ENCODE measurements around the gene MED4. TPM values are rescaled to one million over a fixed set of nuclear protein-coding genes. Genes with fewer than 3 reads are reported as not detected.
A peak's percentile ranks its signal among the peaks of the same experiment; 100 is the strongest.

MED4 gene
- total and polyA plus RNA-seq, 9 of the 15 experiments (the other 6 are each of a cell fraction or from before 2014, with no cell fraction given): 24.5 to 87.3 (median 58.3) TPM

- TF ChIP-seq ATF3 (IDR thresholded peaks at IDR 0.05) (no peak), ATF3 (CRISPR knock-in tag; conservative IDR thresholded peaks at IDR 0.05) (no peak), PHB (CRISPR knock-in tag; IDR thresholded peaks at IDR 0.05) (no peak), SRF (CRISPR knock-in tag; IDR thresholded peaks at IDR 0.05) (peak in 1 of 2 experiments; percentile 22; a peak in 1 of 4 replicates), TARDBP (IDR thresholded peaks at IDR 0.05) (peak; percentile 60; the same call in 1 of the 2 replicates), SIN3B (IDR thresholded peaks at IDR 0.05; ENCODE audit: low read depth) (peak; percentile 55), CHAMP1 (IDR thresholded peaks at IDR 0.05) (peak; percentile 78), FIP1L1 (IDR thresholded peaks at IDR 0.05; ENCODE audit: low read depth, low read length, poor library complexity, severe bottlenecking) (peak; percentile 96), TEAD1 (CRISPR knock-in tag; IDR thresholded peaks at IDR 0.05) (peak in 1 of 2 experiments; percentile 55; a peak in 1 of 4 replicates), TAF9B (IDR thresholded peaks at IDR 0.05; ENCODE audit: partially characterized antibody) (peak; percentile 61), ZBTB7A (IDR thresholded peaks at IDR 0.05; ENCODE audit: borderline replicate concordance, control insufficient read depth, low read depth, low read length) (peak; percentile 93), CBX3 (IDR thresholded peaks at IDR 0.05; ENCODE audit: borderline replicate concordance in 1 of 2, low read length in 2 of 2) (peak in 1 of 2 experiments; percentile 85; a peak in 1 of 3 replicates), C11orf30 (IDR thresholded peaks at IDR 0.05; ENCODE audit: low read depth) (peak; percentile 75), XRCC5 (IDR thresholded peaks at IDR 0.05; ENCODE audit: low read depth, low read length) (peak; percentile 89), CEBPG (CRISPR knock-in tag; IDR thresholded peaks at IDR 0.05) (no peak), CEBPG (tag; conservative IDR thresholded peaks at IDR 0.05 in 1 of 2, IDR thresholded peaks at IDR 0.05 in 1 of 2) (no peak)
- TF ChIP-seq, protein P1, sequence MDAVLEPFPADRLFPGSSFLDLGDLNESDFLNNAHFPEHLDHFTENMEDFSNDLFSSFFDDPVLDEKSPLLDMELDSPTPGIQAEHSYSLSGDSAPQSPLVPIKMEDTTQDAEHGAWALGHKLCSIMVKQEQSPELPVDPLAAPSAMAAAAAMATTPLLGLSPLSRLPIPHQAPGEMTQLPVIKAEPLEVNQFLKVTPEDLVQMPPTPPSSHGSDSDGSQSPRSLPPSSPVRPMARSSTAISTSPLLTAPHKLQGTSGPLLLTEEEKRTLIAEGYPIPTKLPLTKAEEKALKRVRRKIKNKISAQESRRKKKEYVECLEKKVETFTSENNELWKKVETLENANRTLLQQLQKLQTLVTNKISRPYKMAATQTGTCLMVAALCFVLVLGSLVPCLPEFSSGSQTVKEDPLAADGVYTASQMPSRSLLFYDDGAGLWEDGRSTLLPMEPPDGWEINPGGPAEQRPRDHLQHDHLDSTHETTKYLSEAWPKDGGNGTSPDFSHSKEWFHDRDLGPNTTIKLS (IDR thresholded peaks at IDR 0.05; ENCODE audit: borderline replicate concordance, low read depth): peak; percentile 53; the same call in 1 of the 2 replicates
- TF ChIP-seq, protein P2, sequence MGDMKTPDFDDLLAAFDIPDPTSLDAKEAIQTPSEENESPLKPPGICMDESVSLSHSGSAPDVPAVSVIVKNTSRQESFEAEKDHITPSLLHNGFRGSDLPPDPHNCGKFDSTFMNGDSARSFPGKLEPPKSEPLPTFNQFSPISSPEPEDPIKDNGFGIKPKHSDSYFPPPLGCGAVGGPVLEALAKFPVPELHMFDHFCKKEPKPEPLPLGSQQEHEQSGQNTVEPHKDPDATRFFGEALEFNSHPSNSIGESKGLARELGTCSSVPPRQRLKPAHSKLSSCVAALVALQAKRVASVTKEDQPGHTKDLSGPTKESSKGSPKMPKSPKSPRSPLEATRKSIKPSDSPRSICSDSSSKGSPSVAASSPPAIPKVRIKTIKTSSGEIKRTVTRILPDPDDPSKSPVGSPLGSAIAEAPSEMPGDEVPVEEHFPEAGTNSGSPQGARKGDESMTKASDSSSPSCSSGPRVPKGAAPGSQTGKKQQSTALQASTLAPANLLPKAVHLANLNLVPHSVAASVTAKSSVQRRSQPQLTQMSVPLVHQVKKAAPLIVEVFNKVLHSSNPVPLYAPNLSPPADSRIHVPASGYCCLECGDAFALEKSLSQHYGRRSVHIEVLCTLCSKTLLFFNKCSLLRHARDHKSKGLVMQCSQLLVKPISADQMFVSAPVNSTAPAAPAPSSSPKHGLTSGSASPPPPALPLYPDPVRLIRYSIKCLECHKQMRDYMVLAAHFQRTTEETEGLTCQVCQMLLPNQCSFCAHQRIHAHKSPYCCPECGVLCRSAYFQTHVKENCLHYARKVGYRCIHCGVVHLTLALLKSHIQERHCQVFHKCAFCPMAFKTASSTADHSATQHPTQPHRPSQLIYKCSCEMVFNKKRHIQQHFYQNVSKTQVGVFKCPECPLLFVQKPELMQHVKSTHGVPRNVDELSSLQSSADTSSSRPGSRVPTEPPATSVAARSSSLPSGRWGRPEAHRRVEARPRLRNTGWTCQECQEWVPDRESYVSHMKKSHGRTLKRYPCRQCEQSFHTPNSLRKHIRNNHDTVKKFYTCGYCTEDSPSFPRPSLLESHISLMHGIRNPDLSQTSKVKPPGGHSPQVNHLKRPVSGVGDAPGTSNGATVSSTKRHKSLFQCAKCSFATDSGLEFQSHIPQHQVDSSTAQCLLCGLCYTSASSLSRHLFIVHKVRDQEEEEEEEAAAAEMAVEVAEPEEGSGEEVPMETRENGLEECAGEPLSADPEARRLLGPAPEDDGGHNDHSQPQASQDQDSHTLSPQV (IDR thresholded peaks at IDR 0.05): peak; percentile 54
Measured at GRCh38 chr13:48037346-48038173, 57.3 kb downstream of the MED4 start, which contains the start of gene NUDT15 (continued).
